ENCODE data around the gene BFAR.
A peak's percentile ranks its signal among the peaks of the same experiment; 100 is the strongest.

The BFAR gene

GRCh38 chr16:14616280-14616679 is 16.5 kb upstream of the BFAR start:
- no peak overlapping the region for H3K9ac ChIP-seq (ENCODE audit: low read length)
- no peak for DNase-seq
- H4K5ac ChIP-seq (ENCODE audit: low read length): no peak overlapping the region
- no peak overlapping the region for H2BK120ac ChIP-seq (ENCODE audit: low read depth, low read length)
- no peaks in the 10 kb centered on the region for H3K79me1 ChIP-seq (ENCODE audit: low read length)
- no peak overlapping the region for H3K23ac ChIP-seq (ENCODE audit: low read length)
- H3K36me3 ChIP-seq (ENCODE audit: control insufficient read depth, insufficient read depth, low read length): peaks cover 3% of the 10 kb centered on the region
- no peak overlapping the region for H3K4me2 ChIP-seq (ENCODE audit: low read length)
- H4K8ac ChIP-seq (ENCODE audit: low read depth, low read length): no peak overlapping the region
- WGBS (ENCODE audit: extremely low coverage, insufficient coverage, low lambda C conversion rate): no CpG with 5 or more reads among the region's 4 CpGs
- H3K27ac ChIP-seq (ENCODE audit: low read depth, low read length): no peak overlapping the region
- H3K79me2 ChIP-seq (ENCODE audit: control insufficient read depth, insufficient read depth, low read length): no peaks in the 10 kb centered on the region
- no peak overlapping the region for H3K56ac ChIP-seq (ENCODE audit: low read length)
- H3K4me3 ChIP-seq (ENCODE audit: low read length): no peak overlapping the region
- no peak overlapping the region for H2BK15ac ChIP-seq (replicated peaks; ENCODE audit: low read depth)
- H3K27me3 ChIP-seq (ENCODE audit: insufficient read depth, low read length, poor library complexity): no peaks in the 10 kb centered on the region
- H3K4ac ChIP-seq (ENCODE audit: low read depth, low read length): no peak overlapping the region
- no peaks in the 10 kb centered on the region for H3K4me1 ChIP-seq (ENCODE audit: control insufficient read depth, low read depth, low read length)
- no peak overlapping the region for H2AK5ac ChIP-seq (ENCODE audit: low read length)
- H3K18ac ChIP-seq (ENCODE audit: low read length): no peak overlapping the region
- H2BK5ac ChIP-seq (ENCODE audit: low read length): no peak overlapping the region

GRCh38 chr16:14618566-14618965 is 14.2 kb upstream of the BFAR start:
- no peak overlapping the region for H3K18ac ChIP-seq (ENCODE audit: low read length)
- no peak overlapping the region for H4K5ac ChIP-seq (ENCODE audit: low read length)
- no peak overlapping the region for H3K23ac ChIP-seq (ENCODE audit: low read length)
- no peak overlapping the region for H2BK120ac ChIP-seq (ENCODE audit: low read depth, low read length)
- WGBS (ENCODE audit: extremely low coverage, insufficient coverage, low lambda C conversion rate): no CpG with 5 or more reads among the region's 7 CpGs
- H4K8ac ChIP-seq (ENCODE audit: low read depth, low read length): no peak overlapping the region
- DNase-seq: no peak
- no peaks in the 10 kb centered on the region for H3K79me1 ChIP-seq (ENCODE audit: low read length)
- peaks cover 3% of the 10 kb centered on the region for H3K36me3 ChIP-seq (ENCODE audit: control insufficient read depth, insufficient read depth, low read length)
- no peak overlapping the region for H3K4me3 ChIP-seq (ENCODE audit: low read length)
- no peak overlapping the region for H3K27ac ChIP-seq (ENCODE audit: low read depth, low read length)
- no peak overlapping the region for H3K56ac ChIP-seq (ENCODE audit: low read length)
- H3K27me3 ChIP-seq (ENCODE audit: insufficient read depth, low read length, poor library complexity): no peaks in the 10 kb centered on the region
- H2AK5ac ChIP-seq (ENCODE audit: low read length): no peak overlapping the region
- no peaks in the 10 kb centered on the region for H3K4me1 ChIP-seq (ENCODE audit: control insufficient read depth, low read depth, low read length)
- H3K4ac ChIP-seq (ENCODE audit: low read depth, low read length): no peak overlapping the region
- H3K4me2 ChIP-seq (ENCODE audit: low read length): no peak overlapping the region
- no peaks in the 10 kb centered on the region for H3K79me2 ChIP-seq (ENCODE audit: control insufficient read depth, insufficient read depth, low read length)
- no peak overlapping the region for H2BK5ac ChIP-seq (ENCODE audit: low read length)
- H3K9ac ChIP-seq (ENCODE audit: low read length): no peak overlapping the region
- H2BK15ac ChIP-seq (replicated peaks; ENCODE audit: low read depth): no peak overlapping the region

- H2BK15ac ChIP-seq (replicated peaks; ENCODE audit: low read depth): no peak overlapping the region
- no peak overlapping the region for H4K8ac ChIP-seq (ENCODE audit: low read depth, low read length)
- H3K79me1 ChIP-seq (ENCODE audit: low read length): peaks cover 7% of the 10 kb centered on the region
- H3K9ac ChIP-seq (ENCODE audit: low read length): no peak overlapping the region
- H3K4me1 ChIP-seq (ENCODE audit: control insufficient read depth, low read depth, low read length): peaks cover 6% of the 10 kb centered on the region
- H3K27me3 ChIP-seq (ENCODE audit: insufficient read depth, low read length, poor library complexity): no peaks in the 10 kb centered on the region
- H3K79me2 ChIP-seq (ENCODE audit: control insufficient read depth, insufficient read depth, low read length): peaks cover 6% of the 10 kb centered on the region
- H2AK5ac ChIP-seq (ENCODE audit: low read length): no peak overlapping the region
- no peak overlapping the region for H3K23ac ChIP-seq (ENCODE audit: low read length)
- no peak overlapping the region for H3K4ac ChIP-seq (ENCODE audit: low read depth, low read length)
- H3K4me2 ChIP-seq (ENCODE audit: low read length): no peak overlapping the region
- no peak overlapping the region for H3K4me3 ChIP-seq (ENCODE audit: low read length)
- no peaks in the 10 kb centered on the region for H3K36me3 ChIP-seq (ENCODE audit: control insufficient read depth, insufficient read depth, low read length)
- no peak for DNase-seq
- H3K56ac ChIP-seq (ENCODE audit: low read length): no peak overlapping the region
- no peak overlapping the region for H2BK5ac ChIP-seq (ENCODE audit: low read length)
- H3K18ac ChIP-seq (ENCODE audit: low read length): no peak overlapping the region
- H2BK120ac ChIP-seq (ENCODE audit: low read depth, low read length): no peak overlapping the region
- no peak overlapping the region for H3K27ac ChIP-seq (ENCODE audit: low read depth, low read length)
- no peak overlapping the region for H4K5ac ChIP-seq (ENCODE audit: low read length)
- no CpG with 5 or more reads among the region's 4 CpGs for WGBS (ENCODE audit: extremely low coverage, insufficient coverage, low lambda C conversion rate)
These were observed 5.7 kb upstream of the BFAR start for GRCh38 chr16:14627078-14627477.

GRCh38 chr16:14628806-14629611 is 3.7 kb upstream of the BFAR start:
- peak overlapping the region; percentile 94 for H3K9ac ChIP-seq (ENCODE audit: low read length)
- H2BK120ac ChIP-seq (ENCODE audit: low read depth, low read length): no peak overlapping the region
- H3K27me3 ChIP-seq (ENCODE audit: insufficient read depth, low read length, poor library complexity): no peaks in the 10 kb centered on the region
- WGBS (ENCODE audit: extremely low coverage, insufficient coverage, low lambda C conversion rate): no CpG with 5 or more reads among the region's 12 CpGs
- H3K4me2 ChIP-seq (ENCODE audit: low read length): peak overlapping the region; percentile 84
- H3K27ac ChIP-seq (ENCODE audit: low read depth, low read length): peak overlapping the region; percentile 87
- peak overlapping the region; percentile 97 for H3K56ac ChIP-seq (ENCODE audit: low read length)
- H3K4me1 ChIP-seq (ENCODE audit: control insufficient read depth, low read depth, low read length): peaks cover 6% of the 10 kb centered on the region
- no peak overlapping the region for H2AK5ac ChIP-seq (ENCODE audit: low read length)
- DNase-seq: no peak
- H3K79me1 ChIP-seq (ENCODE audit: low read length): peaks cover 7% of the 10 kb centered on the region
- peak overlapping the region; percentile 15 for H4K8ac ChIP-seq (ENCODE audit: low read depth, low read length)
- H4K5ac ChIP-seq (ENCODE audit: low read length): no peak overlapping the region
- peaks cover 12% of the 10 kb centered on the region for H3K79me2 ChIP-seq (ENCODE audit: control insufficient read depth, insufficient read depth, low read length)
- no peak overlapping the region for H2BK15ac ChIP-seq (replicated peaks; ENCODE audit: low read depth)
- no peak overlapping the region for H2BK5ac ChIP-seq (ENCODE audit: low read length)
- no peaks in the 10 kb centered on the region for H3K36me3 ChIP-seq (ENCODE audit: control insufficient read depth, insufficient read depth, low read length)
- H3K4me3 ChIP-seq (ENCODE audit: low read length): peak overlapping the region; percentile 76
- H3K23ac ChIP-seq (ENCODE audit: low read length): no peak overlapping the region
- H3K18ac ChIP-seq (ENCODE audit: low read length): peak overlapping the region; percentile 25
- no peak overlapping the region for H3K4ac ChIP-seq (ENCODE audit: low read depth, low read length)

GRCh38 chr16:14629612-14629918 is 3.2 kb upstream of the BFAR start:
- Histone ChIP-seq H3K27ac (ENCODE audit: low read depth, low read length) (peak overlapping the region; percentile 87), H2BK5ac (ENCODE audit: low read length) (peak overlapping the region; percentile 27), H4K8ac (ENCODE audit: low read depth, low read length) (peak overlapping the region; percentile 15), H3K79me2 (ENCODE audit: control insufficient read depth, insufficient read depth, low read length) (peaks cover 18% of the 10 kb centered on the region), H3K4me3 (ENCODE audit: low read length) (peak overlapping the region; percentile 76), H3K9ac (ENCODE audit: low read length) (peak overlapping the region; percentile 94), H3K56ac (ENCODE audit: low read length) (peak overlapping the region; percentile 97), H2BK120ac (ENCODE audit: low read depth, low read length) (peak overlapping the region; percentile 79), H4K5ac (ENCODE audit: low read length) (no peak overlapping the region), H3K4me1 (ENCODE audit: control insufficient read depth, low read depth, low read length) (peaks cover 6% of the 10 kb centered on the region), H3K18ac (ENCODE audit: low read length) (peak overlapping the region; percentile 25), H3K23ac (ENCODE audit: low read length) (no peak overlapping the region), H3K36me3 (ENCODE audit: control insufficient read depth, insufficient read depth, low read length) (no peaks in the 10 kb centered on the region), H2BK15ac (replicated peaks; ENCODE audit: low read depth) (no peak overlapping the region), H2AK5ac (ENCODE audit: low read length) (no peak overlapping the region), H3K4me2 (ENCODE audit: low read length) (peak overlapping the region; percentile 84), H3K27me3 (ENCODE audit: insufficient read depth, low read length, poor library complexity) (no peaks in the 10 kb centered on the region), H3K4ac (ENCODE audit: low read depth, low read length) (peak overlapping the region; percentile 74), H3K79me1 (ENCODE audit: low read length) (peaks cover 10% of the 10 kb centered on the region)
- WGBS (ENCODE audit: extremely low coverage, insufficient coverage, low lambda C conversion rate): no CpG with 5 or more reads among the region's 17 CpGs
- peak; percentile 63 for DNase-seq

Measured in mesendoderm (in vitro differentiated cells).